BLaER1 (cell line): ENCODE measurements around the gene CHMP2A.
"Not testable (repeated sequence)": the region's sequence is repeated elsewhere in the genome, so short reads cannot be mapped to it uniquely, and the experiment has no call there.

Source experiments
- H3K27ac ChIP-seq: shearing (Covaris generic); formaldehyde crosslinking; 2 replicates; pipeline ENCODE4 v1.8.1; 2022
- H3K27me3 ChIP-seq: shearing (Covaris generic); formaldehyde crosslinking; 2 replicates; pipeline ENCODE4 v1.8.1; 2022
- H3K36me3 ChIP-seq: shearing (Covaris generic); formaldehyde crosslinking; 2 replicates; pipeline ENCODE4 v1.8.1; 2022
- H3K4me1 ChIP-seq: shearing (Covaris generic); formaldehyde crosslinking; 2 replicates; pipeline ENCODE4 v1.8.1; 2022
- H3K4me2 ChIP-seq: shearing (Covaris generic); formaldehyde crosslinking; 2 replicates; pipeline ENCODE4 v1.8.1; 2022
- H3K4me3 ChIP-seq: shearing (Covaris generic); formaldehyde crosslinking; 2 replicates; pipeline ENCODE4 v1.8.1; 2022
- H3K9ac ChIP-seq: shearing (Covaris generic); formaldehyde crosslinking; 2 replicates; pipeline ENCODE4 v1.8.1; 2022
- H3K9me3 ChIP-seq: shearing (Covaris generic); formaldehyde crosslinking; 2 replicates; pipeline ENCODE4 v1.8.1; 2022
- H4K20me1 ChIP-seq: shearing (Covaris generic); formaldehyde crosslinking; 2 replicates; pipeline ENCODE4 v1.8.1; 2022
- Cebpa-rat ChIP-seq: shearing (Covaris generic); IDR thresholded peaks from 2 replicates; pipeline ENCODE4 v1.8.1; 2022

CHMP2A gene

GRCh38 chr19:58578012-58578925, 23.4 kb upstream of the CHMP2A start:
- Histone ChIP-seq H3K9ac (no peak overlapping the region), H3K4me1 (peaks cover 51% of the 10 kb centered on the region), H3K27me3 (no peaks in the 10 kb centered on the region), H3K27ac (no peak overlapping the region), H3K4me2 (peak overlapping the region; percentile 64), H4K20me1 (peaks cover 35% of the 10 kb centered on the region), H3K36me3 (peaks cover 37% of the 10 kb centered on the region), H3K4me3 (no peak overlapping the region), H3K9me3 (no peaks in the 10 kb centered on the region)
- no peak for TF ChIP-seq Cebpa-rat

- not testable (repeated sequence) for H3K9me3 ChIP-seq, H3K27me3 ChIP-seq, H3K4me3 ChIP-seq, H3K27ac ChIP-seq, H3K9ac ChIP-seq
- peaks cover 29% of the 10 kb centered on the region for H4K20me1 ChIP-seq
- peaks cover 51% of the 10 kb centered on the region for H3K4me1 ChIP-seq
- peaks cover 30% of the 10 kb centered on the region for H3K36me3 ChIP-seq
- peak overlapping the region; percentile 64 for H3K4me2 ChIP-seq
These were observed 22.7 kb upstream of the CHMP2A start for GRCh38 chr19:58577581-58577980.

GRCh38 chr19:58575183-58576041, 20.5 kb upstream of the CHMP2A start:
- Histone ChIP-seq H3K36me3 (peaks cover 11% of the 10 kb centered on the region; the same call in 1 of the 2 replicates), H3K9me3 (no peaks in the 10 kb centered on the region), H3K4me1 (peaks cover 72% of the 10 kb centered on the region), H3K4me3 (peak overlapping the region; percentile 82), H3K27ac (peak overlapping the region; percentile 72), H4K20me1 (peaks cover 15% of the 10 kb centered on the region), H3K27me3 (no peaks in the 10 kb centered on the region), H3K9ac (peak overlapping the region; percentile 83), H3K4me2 (peak overlapping the region; percentile 98)
- TF ChIP-seq Cebpa-rat: no peak

GRCh38 chr19:58573658-58574164, 18.8 kb upstream of the CHMP2A start:
- Histone ChIP-seq H3K4me3 (peak overlapping the region; percentile 82), H3K27ac (peak overlapping the region; percentile 96), H3K27me3 (no peaks in the 10 kb centered on the region), H3K9ac (peak overlapping the region; percentile 83), H3K4me1 (peaks cover 74% of the 10 kb centered on the region), H3K36me3 (peaks cover 16% of the 10 kb centered on the region; the same call in 1 of the 2 replicates), H4K20me1 (peaks cover 6% of the 10 kb centered on the region; the same call in 1 of the 2 replicates), H3K4me2 (peak overlapping the region; percentile 98), H3K9me3 (no peaks in the 10 kb centered on the region)
- no peak for TF ChIP-seq Cebpa-rat

- Histone ChIP-seq H3K4me3 (peak within 1 kb of the TSS; percentile 82), H3K27ac (peak within 1 kb of the TSS; percentile 96), H3K36me3 (peaks cover 19% of the 10 kb centered on the region; the same call in 1 of the 2 replicates), H3K4me1 (peaks cover 74% of the 10 kb centered on the region), H3K9me3 (no peaks in the 10 kb centered on the region), H4K20me1 (no peaks in the 10 kb centered on the region), H3K27me3 (no peaks in the 10 kb centered on the region), H3K4me2 (peak within 1 kb of the TSS; percentile 100), H3K9ac (peak within 1 kb of the TSS; percentile 92)
- no peak for TF ChIP-seq Cebpa-rat
These were observed 18.1 kb upstream of the CHMP2A start, which contains the start of gene MZF1 for GRCh38 chr19:58572818-58573657. TSS of gene MZF1 (minus strand) at chr19:58573335. CDS start at chr19:58571389, 1,946 bp downstream.

GRCh38 chr19:58572026-58572817, 17.3 kb upstream of the CHMP2A start:
- no peak for TF ChIP-seq Cebpa-rat
- H3K36me3 ChIP-seq: peaks cover 15% of the 10 kb centered on the region
- H4K20me1 ChIP-seq: no peaks in the 10 kb centered on the region
- H3K9me3 ChIP-seq: no peaks in the 10 kb centered on the region
- H3K4me1 ChIP-seq: peaks cover 68% of the 10 kb centered on the region
- H3K27me3 ChIP-seq: no peaks in the 10 kb centered on the region
- peak overlapping the region; percentile 100 for H3K4me2 ChIP-seq
- H3K9ac ChIP-seq: peak overlapping the region; percentile 92
- H3K27ac ChIP-seq: peak overlapping the region; percentile 96
- peak overlapping the region; percentile 82 for H3K4me3 ChIP-seq

GRCh38 chr19:58571575-58571947, 16.7 kb upstream of the CHMP2A start:
- H3K27me3 ChIP-seq: no peaks in the 10 kb centered on the region
- H3K9me3 ChIP-seq: no peaks in the 10 kb centered on the region
- H3K4me1 ChIP-seq: peaks cover 62% of the 10 kb centered on the region
- TF ChIP-seq Cebpa-rat: no peak; the same call in 1 of the 2 replicates
- no peaks in the 10 kb centered on the region for H4K20me1 ChIP-seq
- H3K27ac ChIP-seq: peak overlapping the region; percentile 96
- H3K36me3 ChIP-seq: peaks cover 20% of the 10 kb centered on the region
- H3K4me2 ChIP-seq: peak overlapping the region; percentile 100
- peak overlapping the region; percentile 82 for H3K4me3 ChIP-seq
- H3K9ac ChIP-seq: peak overlapping the region; percentile 92

GRCh38 chr19:58570770-58571574, 16.1 kb upstream of the CHMP2A start:
- Histone ChIP-seq H3K4me3 (peak overlapping the region; percentile 82), H4K20me1 (no peaks in the 10 kb centered on the region), H3K36me3 (peaks cover 25% of the 10 kb centered on the region), H3K4me2 (peak overlapping the region; percentile 100), H3K27me3 (no peaks in the 10 kb centered on the region), H3K9me3 (no peaks in the 10 kb centered on the region), H3K4me1 (peaks cover 65% of the 10 kb centered on the region), H3K27ac (peak overlapping the region; percentile 96), H3K9ac (peak overlapping the region; percentile 92)
- TF ChIP-seq Cebpa-rat: peak; percentile 72; the same call in 1 of the 2 replicates
